Endothelial cell of umbilical vein (primary cell): ENCODE measurements around the gene NIPA2. TPM values are rescaled to one million over a fixed set of nuclear protein-coding genes. Genes with fewer than 3 reads are reported as not detected.

Experiments
- BruUV-seq: library from RNA; stranded (reverse); fragments of 400-500 nt; replicated peaks from 2 replicates; lab custom pipeline; 2021; lab: Mats Ljungman, UMichigan
- CTCF ChIA-PET: fragments of 300-600, 350-600 bp; sonication (Branson Sonifier 250); formaldehyde crosslinking; loops from one replicate; lab custom pipeline; 2021; ENCODE audit warnings: antibody characterized with exemption, inconsistent platforms; lab: Charles Lee
- POLR2A ChIA-PET: fragments of 300-600, 350-600 bp; sonication (Branson Sonifier 250); formaldehyde crosslinking; loops from one replicate; lab custom pipeline; 2021; ENCODE audit warnings: antibody characterized with exemption, inconsistent platforms; lab: Charles Lee
- DNase-seq: peaks from one replicate; pipeline ENCODE4 v3.0.0-alpha.2; 2011; ENCODE audit warnings: low read depth, low spot score
- FAIRE-seq: peaks from 2 replicates; lab custom pipeline; 2011; peaks lifted over from hg19 to GRCh38; lab: Jason Lieb, UNC
- H2AFZ ChIP-seq: 2 replicates; pipeline ENCODE4 v1.6.0; 2012; ENCODE audit warnings: low read depth, low read length, control low read depth, inconsistent platforms
- H3K27ac ChIP-seq: 2 replicates; pipeline ENCODE4 v1.5.1; 2011; ENCODE audit warnings: low read depth, mild to moderate bottlenecking, control low read depth, low read length, moderate library complexity; ENCODE audit not compliant: insufficient read depth
- H3K27me3 ChIP-seq, 2 experiments: 2 replicates each; pipeline versions ENCODE4 v1.6.0 to v1.6.1; 2011; ENCODE audit warnings: low read length in 2 of 2, mixed read lengths in 1 of 2; ENCODE audit not compliant: control insufficient read depth in 2 of 2, insufficient read depth in 2 of 2
- H3K36me3 ChIP-seq, 2 experiments: 2 replicates in 1 of 2; 3 replicates in 1 of 2; pipeline ENCODE4 v1.5.1; 2011; ENCODE audit warnings: low read length in 2 of 2, mild to moderate bottlenecking in 1 of 2, moderate library complexity in 1 of 2; ENCODE audit not compliant: control insufficient read depth in 2 of 2, insufficient read depth in 2 of 2; ENCODE audit errors: extremely low read depth in 1 of 2
- H3K4me1 ChIP-seq: 3 replicates; pipeline ENCODE4 v1.5.1; 2011; ENCODE audit warnings: mild to moderate bottlenecking, low read length; ENCODE audit not compliant: control insufficient read depth, insufficient read depth; ENCODE audit errors: extremely low read depth
- H3K4me2 ChIP-seq: 2 replicates; pipeline ENCODE4 v1.6.1; 2011; ENCODE audit warnings: low read length, control low read depth, mixed read lengths; ENCODE audit not compliant: insufficient read depth
- H3K4me3 ChIP-seq, 3 experiments: fragments of 200-600 bp in 1 of 3; sonication (generic), shearing (Covaris generic) in 1 of 3; replicated peaks in 1 of 3; 2 replicates each; pipeline ENCODE4 v1.5.1; 2011 to 2016; ENCODE audit warnings: control low read depth in 3 of 3, low read length in 3 of 3, mild to moderate bottlenecking in 2 of 3, inconsistent platforms in 1 of 3, low read depth in 1 of 3, moderate library complexity in 1 of 3; ENCODE audit not compliant: insufficient read depth in 1 of 3
- H3K79me2 ChIP-seq: 2 replicates; pipeline ENCODE4 v1.6.0; 2012; ENCODE audit warnings: low read length, inconsistent platforms; ENCODE audit not compliant: control insufficient read depth, insufficient read depth
- H3K9ac ChIP-seq: replicated peaks from 2 replicates; pipeline ENCODE3; 2011; ENCODE audit warnings: low read length, control low read depth; ENCODE audit not compliant: insufficient read depth; ENCODE audit errors: extremely low read depth
- H3K9me1 ChIP-seq: replicated peaks from 3 replicates; pipeline ENCODE4 v1.6.0; 2011; ENCODE audit warnings: mild to moderate bottlenecking, low read length; ENCODE audit not compliant: control insufficient read depth, insufficient read depth; ENCODE audit errors: extremely low read depth
- H3K9me3 ChIP-seq: replicated peaks from 2 replicates; pipeline ENCODE4 v1.5.1; 2012; ENCODE audit warnings: low read length, inconsistent platforms; ENCODE audit not compliant: control insufficient read depth, insufficient read depth
- H4K20me1 ChIP-seq: replicated peaks from 2 replicates; pipeline ENCODE3; 2011; ENCODE audit warnings: mild to moderate bottlenecking, low read length; ENCODE audit not compliant: control insufficient read depth, insufficient read depth; ENCODE audit errors: extremely low read depth
- CTCF ChIP-seq, 2 donors: IDR thresholded peaks; 1 replicate in 1 of 2; 2 replicates in 1 of 2; pipeline ENCODE4 v1.5.1; 2011; ENCODE audit warnings: low read length in 2 of 2, mild to moderate bottlenecking in 2 of 2, moderate library complexity in 2 of 2, control low read depth in 1 of 2, inconsistent platforms in 1 of 2, low read depth in 1 of 2; ENCODE audit not compliant: insufficient read depth in 1 of 2; ENCODE audit errors: extremely low read depth in 1 of 2
- EZH2 ChIP-seq: IDR thresholded peaks from 2 replicates; pipeline ENCODE4 v1.6.1; 2012; ENCODE audit warnings: borderline replicate concordance, low read depth, mild to moderate bottlenecking, moderate library complexity, low read length, inconsistent platforms; ENCODE audit not compliant: severe bottlenecking
- FOS ChIP-seq: IDR thresholded peaks from 2 replicates; pipeline ENCODE4 v1.6.1; 2011; ENCODE audit warnings: mild to moderate bottlenecking, low read length, moderate library complexity, borderline replicate concordance; ENCODE audit not compliant: insufficient read depth
- GATA2 ChIP-seq: IDR thresholded peaks from 2 replicates; pipeline ENCODE4 v1.7.0; 2011; ENCODE audit warnings: low read depth, mild to moderate bottlenecking, moderate library complexity, mixed read lengths, low read length; ENCODE audit not compliant: insufficient read length, insufficient read depth
- JUN ChIP-seq: IDR thresholded peaks from 2 replicates; pipeline ENCODE4 v1.6.1; 2011; ENCODE audit warnings: borderline replicate concordance, low read depth; ENCODE audit not compliant: insufficient read length, insufficient read depth
- MAX ChIP-seq: IDR thresholded peaks from 2 replicates; pipeline ENCODE4 v1.6.1; 2011; ENCODE audit not compliant: insufficient read depth, insufficient read length
- MYC ChIP-seq: IDR thresholded peaks from one replicate; pipeline ENCODE4 v1.6.1; 2011; ENCODE audit warnings: mild to moderate bottlenecking, low read depth, low read length
- POLR2A ChIP-seq: IDR thresholded peaks from 2 replicates; pipeline ENCODE4 v1.6.1; 2012; ENCODE audit warnings: low read depth, mild to moderate bottlenecking, control low read depth, low read length
- POLR2AphosphoS5 ChIP-seq: IDR thresholded peaks from 2 replicates; pipeline ENCODE4 v1.6.1; 2012; ENCODE audit warnings: low read depth, mild to moderate bottlenecking, control low read depth, low read length, moderate library complexity; ENCODE audit not compliant: insufficient read depth
- dilution Hi-C: fragments of 300-500 bp; cut with MboI; formaldehyde crosslinking; loops from one replicate; pipeline ENCODE4 v1.15.0; 2019; ENCODE audit warnings: low sequenced_read_pairs; ENCODE audit not compliant: extremely low pct_ligation_motif_present
- intact Hi-C: fragments of 100-400 bp; cut with micrococcal nuclease; formaldehyde crosslinking; loops from one replicate; pipeline ENCODE4 v1.10.0; 2022
- polyA plus RNA-seq, 4 experiments: library from polyadenylated mRNA; depleted of rRNA in 3 of 4; stranded (reverse) in 3 of 4; unstranded in 1 of 4; fragments of >200 nt; gene quantifications; 2 replicates each; pipeline versions ENCODE4 v1.2.1 to v1.2.3, GENCODE V29; 2011 to 2012; ENCODE audit warnings: missing spikeins in 1 of 4
- total RNA-seq: library from RNA; stranded (reverse); gene quantifications from 2 replicates; pipeline ENCODE4 v1.2.3, GENCODE V29; 2021

The NIPA2 gene
- total and polyA plus RNA-seq, 2 donors (not counting 3 experiments of a cell fraction or from before 2014, with no cell fraction given), result 55.2 to 75.7 TPM

GRCh38 chr15:22883196-22883595 lies 44.7 kb downstream of the NIPA2 start:
- BruUV-seq, result no TSS peak
- Histone ChIP-seq H3K9ac (no peak overlapping the region), H3K4me2 (no peak overlapping the region), H2AFZ (no peak overlapping the region), H3K9me1 (no peaks in the 10 kb centered on the region), H3K79me2 (no peaks in the 10 kb centered on the region), H3K4me3 (no peak overlapping the region), H3K27me3 (no peaks in the 10 kb centered on the region), H3K36me3 (peaks cover 11 to 24% of the 10 kb centered on the region in 2 experiments), H3K27ac (no peak overlapping the region), H3K4me1 (peaks cover 4% of the 10 kb centered on the region), H3K9me3 (no peaks in the 10 kb centered on the region), H4K20me1 (no peaks in the 10 kb centered on the region)
- ChIA-PET CTCF (interaction anchor here (1.4 kb wide), 1 partner anchor 153 kb away, joined by 3 read pairs; no protein-coding TSS in a partner anchor), POLR2A (no interaction called here)
- no peak for FAIRE-seq
- intact Hi-C loops, result no loop called here
- no peak for TF ChIP-seq FOS
- TF ChIP-seq POLR2A, result no peak
- TF ChIP-seq MAX, result no peak
- TF ChIP-seq MYC, result no peak
- TF ChIP-seq POLR2AphosphoS5, result no peak
- TF ChIP-seq JUN, result no peak
- no peak for TF ChIP-seq GATA2
- TF ChIP-seq CTCF (IDR thresholded peaks at IDR 0.05; ENCODE audit: extremely low read depth in 1 of 2, insufficient read depth in 1 of 2, low read depth in 1 of 2, low read length in 2 of 2), result no peak
- no peak for TF ChIP-seq EZH2
- no peak for DNase-seq
- dilution Hi-C loops, result no loop called here
